ENCODE data around the gene PLEKHD1. TPM values are rescaled to one million over a fixed set of nuclear protein-coding genes. Genes with fewer than 3 reads are reported as not detected.

The PLEKHD1 gene
- polyA plus RNA-seq, 1 experiment = not detected

- Histone ChIP-seq H3K27ac (ENCODE audit: low read depth, low read length) (no peak overlapping the region), H3K9me3 (ENCODE audit: control insufficient read depth, insufficient read depth, low read length) (peaks cover 4% of the 10 kb centered on the region; the same call in 1 of the 2 replicates), H3K27me3 (ENCODE audit: control insufficient read depth, insufficient read depth, low read length) (peaks cover 38% of the 10 kb centered on the region), H3K4me3 (ENCODE audit: low read depth, low read length) (no peak overlapping the region)
- DNase-seq (ENCODE audit: low read depth, low spot score) = no peak
- TF ChIP-seq CTCF (IDR thresholded peaks at IDR 0.05; ENCODE audit: low read depth, low read length) = no peak
- POLR2A ChIA-PET = no interaction called here
- CTCF ChIA-PET = interaction anchor here (0.6 to 4.0 kb wide), 3 partner anchors 10 to 43 kb away, joined by 4 to 20 read pairs (median 8); partner anchors contain the start of gene CCDC177
These were observed 53.4 kb downstream of the PLEKHD1 start for GRCh38 chr14:69537900-69538299.

- DNase-seq (ENCODE audit: low read depth, low spot score) = no peak
- POLR2A ChIA-PET = no interaction called here
- Histone ChIP-seq H3K27ac (ENCODE audit: low read depth, low read length) (no peak overlapping the region), H3K9me3 (ENCODE audit: control insufficient read depth, insufficient read depth, low read length) (peaks cover 4% of the 10 kb centered on the region; the same call in 1 of the 2 replicates), H3K27me3 (ENCODE audit: control insufficient read depth, insufficient read depth, low read length) (peaks cover 33% of the 10 kb centered on the region), H3K4me3 (ENCODE audit: low read depth, low read length) (no peak overlapping the region)
- TF ChIP-seq CTCF (IDR thresholded peaks at IDR 0.05; ENCODE audit: low read depth, low read length) = no peak
- CTCF ChIA-PET = interaction anchor here (0.9 to 4.0 kb wide), 2 partner anchors 36 to 42 kb away, joined by 6 to 20 read pairs; partner anchors contain the start of gene CCDC177
These were observed 54.2 kb downstream of the PLEKHD1 start for GRCh38 chr14:69538766-69539165.

- Histone ChIP-seq H3K4me3 (ENCODE audit: low read depth, low read length) (no peak overlapping the region), H3K9me3 (ENCODE audit: control insufficient read depth, insufficient read depth, low read length) (peaks cover 4% of the 10 kb centered on the region; the same call in 1 of the 2 replicates), H3K27me3 (ENCODE audit: control insufficient read depth, insufficient read depth, low read length) (peaks cover 30% of the 10 kb centered on the region), H3K27ac (ENCODE audit: low read depth, low read length) (no peak overlapping the region)
- POLR2A ChIA-PET = interaction anchor here (0.7 kb wide), 1 partner anchor 24 kb away, joined by 3 read pairs; no protein-coding TSS in a partner anchor
- TF ChIP-seq CTCF (IDR thresholded peaks at IDR 0.05; ENCODE audit: low read depth, low read length) = no peak
- peak; percentile 11 for DNase-seq (ENCODE audit: low read depth, low spot score)
- CTCF ChIA-PET = interaction anchor here (0.6 to 4.0 kb wide), 4 partner anchors 9 to 174 kb away, joined by 4 to 20 read pairs (median 6); partner anchors contain the start of gene CCDC177
These were observed 55.3 kb downstream of the PLEKHD1 start for GRCh38 chr14:69539631-69540410.

- CTCF ChIA-PET = interaction anchor here (0.6 to 4.0 kb wide), 3 partner anchors 8 to 173 kb away, joined by 4 to 20 read pairs (median 6); partner anchors contain the start of gene CCDC177
- Histone ChIP-seq H3K27ac (ENCODE audit: low read depth, low read length) (no peak overlapping the region), H3K9me3 (ENCODE audit: control insufficient read depth, insufficient read depth, low read length) (peaks cover 4% of the 10 kb centered on the region; the same call in 1 of the 2 replicates), H3K4me3 (ENCODE audit: low read depth, low read length) (no peak overlapping the region), H3K27me3 (ENCODE audit: control insufficient read depth, insufficient read depth, low read length) (peaks cover 26% of the 10 kb centered on the region)
- no peak for TF ChIP-seq CTCF (IDR thresholded peaks at IDR 0.05; ENCODE audit: low read depth, low read length)
- POLR2A ChIA-PET = interaction anchor here (0.7 to 0.8 kb wide), 2 partner anchors 23 to 50 kb away, joined by 3 read pairs; no protein-coding TSS in a partner anchor
- no peak for DNase-seq (ENCODE audit: low read depth, low spot score)
These were observed 56.3 kb downstream of the PLEKHD1 start for GRCh38 chr14:69540654-69541335.

All from AG04450 (cell line).